Suprapubic skin (tissue), 4 donors: ENCODE results near the gene ITIH1. TPM values are rescaled to one million over a fixed set of nuclear protein-coding genes. Genes with fewer than 3 reads are reported as not detected.

ENCODE experiments used
- DNase-seq, 2 donors: peaks; one replicate each; pipeline ENCODE4 v3.0.0-alpha.2; 2019; ENCODE audit warnings: low spot score in 2 of 2
- H3K27ac ChIP-seq: fragments of 200-600 bp; sonication (generic); one replicate; pipeline ENCODE4 v1.5.1; 2019
- H3K27me3 ChIP-seq: fragments of 200-600 bp; sonication (generic); one replicate; pipeline ENCODE4 v1.5.1; 2019
- H3K36me3 ChIP-seq: fragments of 200-600 bp; sonication (generic); one replicate; pipeline ENCODE4 v1.5.1; 2019
- H3K4me1 ChIP-seq: fragments of 200-600 bp; sonication (generic); one replicate; pipeline ENCODE4 v1.5.1; 2019
- H3K4me3 ChIP-seq: fragments of 200-600 bp; sonication (generic); one replicate; pipeline ENCODE4 v1.5.1; 2019; ENCODE audit warnings: mild to moderate bottlenecking
- H3K9me3 ChIP-seq: fragments of 200-600 bp; sonication (generic); one replicate; pipeline ENCODE4 v1.5.1; 2019
- EP300 ChIP-seq: sonication (generic); formaldehyde crosslinking; IDR thresholded peaks from one replicate; pipeline ENCODE4 v1.6.1; 2017; ENCODE audit warnings: antibody characterized with exemption
- POLR2A ChIP-seq, 2 donors: fragments of 450-650 bp; IDR thresholded peaks; one replicate each; pipeline ENCODE4 v1.6.1; 2017; ENCODE audit warnings: antibody characterized with exemption in 2 of 2, mild to moderate bottlenecking in 2 of 2, moderate library complexity in 2 of 2
- POLR2AphosphoS5 ChIP-seq, 3 donors: sonication (generic); formaldehyde crosslinking; IDR thresholded peaks; one replicate each; pipeline ENCODE4 v1.6.1; 2017; ENCODE audit warnings: antibody characterized with exemption in 3 of 3
- WGBS: methylation state at CpG from one replicate; pipeline ENCODE4 v1.1.5; 2018; 5-methylcytosine and 5-hydroxymethylcytosine counted together
- total RNA-seq, 4 donors: library from RNA; depleted of rRNA; stranded (reverse); fragments of >200 nt; gene quantifications; one replicate each; pipeline ENCODE4 v1.1.0, GENCODE V29; 2016
- TF ChIP-seq, protein P1 (sequence below), 2 donors: fragments of 200-600 bp in 1 of 2; fragments of 450-650 bp in 1 of 2; sonication (generic) in 1 of 2; IDR thresholded peaks; one replicate each; pipeline ENCODE4 v1.5.1; 2016 to 2019; ENCODE audit warnings: antibody characterized with exemption in 2 of 2, mild to moderate bottlenecking in 1 of 2, moderate library complexity in 1 of 2

The ITIH1 gene
- total RNA-seq, 4 donors from 2014 or later = 1.5 TPM; not detected in 3

DNA sequence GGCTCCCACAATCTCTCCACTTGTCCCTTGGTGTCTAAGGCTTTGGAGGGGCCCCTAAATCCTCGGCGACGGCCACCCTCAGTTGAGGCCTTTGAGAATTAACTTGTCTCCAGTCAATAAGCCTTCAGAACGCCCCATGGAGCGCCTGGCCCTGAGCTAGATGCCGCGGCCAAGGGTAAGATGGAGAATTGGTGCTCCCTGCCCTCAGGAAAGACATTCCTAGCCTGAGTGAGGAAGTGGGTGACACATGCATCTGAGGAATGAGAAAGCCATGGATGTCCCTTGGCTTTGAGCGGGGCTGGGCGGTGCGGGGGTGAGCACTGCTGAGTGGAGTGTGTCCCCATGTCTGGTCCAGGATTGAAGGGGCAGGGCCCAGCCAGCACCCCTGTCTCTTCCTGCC is 39.8 kb downstream of the ITIH1 start:
- TF ChIP-seq POLR2A (IDR thresholded peaks at IDR 0.05) = no peak
- TF ChIP-seq, protein P1, sequence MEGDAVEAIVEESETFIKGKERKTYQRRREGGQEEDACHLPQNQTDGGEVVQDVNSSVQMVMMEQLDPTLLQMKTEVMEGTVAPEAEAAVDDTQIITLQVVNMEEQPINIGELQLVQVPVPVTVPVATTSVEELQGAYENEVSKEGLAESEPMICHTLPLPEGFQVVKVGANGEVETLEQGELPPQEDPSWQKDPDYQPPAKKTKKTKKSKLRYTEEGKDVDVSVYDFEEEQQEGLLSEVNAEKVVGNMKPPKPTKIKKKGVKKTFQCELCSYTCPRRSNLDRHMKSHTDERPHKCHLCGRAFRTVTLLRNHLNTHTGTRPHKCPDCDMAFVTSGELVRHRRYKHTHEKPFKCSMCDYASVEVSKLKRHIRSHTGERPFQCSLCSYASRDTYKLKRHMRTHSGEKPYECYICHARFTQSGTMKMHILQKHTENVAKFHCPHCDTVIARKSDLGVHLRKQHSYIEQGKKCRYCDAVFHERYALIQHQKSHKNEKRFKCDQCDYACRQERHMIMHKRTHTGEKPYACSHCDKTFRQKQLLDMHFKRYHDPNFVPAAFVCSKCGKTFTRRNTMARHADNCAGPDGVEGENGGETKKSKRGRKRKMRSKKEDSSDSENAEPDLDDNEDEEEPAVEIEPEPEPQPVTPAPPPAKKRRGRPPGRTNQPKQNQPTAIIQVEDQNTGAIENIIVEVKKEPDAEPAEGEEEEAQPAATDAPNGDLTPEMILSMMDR (IDR thresholded peaks at IDR 0.05) = no peak
- no peak for TF ChIP-seq EP300
- no peak for TF ChIP-seq POLR2AphosphoS5 (IDR thresholded peaks at IDR 0.05)
- 98% methylated on average over 10 of the region's 10 CpGs for WGBS
- Histone ChIP-seq H3K9me3 (no peaks in the 10 kb centered on the region), H3K36me3 (no peaks in the 10 kb centered on the region), H3K27ac (no peak overlapping the region), H3K4me1 (no peaks in the 10 kb centered on the region), H3K27me3 (no peaks in the 10 kb centered on the region), H3K4me3 (no peak overlapping the region)
- no peak for DNase-seq

DNA sequence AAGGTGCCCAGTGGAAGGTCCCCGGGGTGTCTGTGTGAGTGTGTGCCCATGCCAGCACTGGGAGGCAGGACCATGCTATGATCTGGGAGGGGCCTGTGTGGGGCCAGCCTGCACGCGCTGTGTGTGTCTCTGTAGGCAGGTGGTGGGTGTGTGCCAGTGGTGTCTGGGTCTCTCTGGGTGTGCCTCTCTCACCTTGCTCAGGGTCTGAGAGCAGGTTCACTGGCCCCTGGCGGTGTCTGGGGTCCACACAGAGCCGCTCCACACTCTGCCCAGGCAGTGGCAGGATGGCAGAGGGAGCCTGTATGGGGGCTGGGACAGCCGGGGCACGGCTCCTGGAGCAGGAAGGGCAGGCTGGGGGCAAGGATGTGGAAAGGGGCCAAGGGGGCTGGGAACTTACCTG is 40.5 kb downstream of the ITIH1 start:
- Histone ChIP-seq H3K27ac (no peak overlapping the region), H3K36me3 (peaks cover 3% of the 10 kb centered on the region), H3K9me3 (no peaks in the 10 kb centered on the region), H3K4me3 (no peak overlapping the region), H3K4me1 (no peaks in the 10 kb centered on the region), H3K27me3 (no peaks in the 10 kb centered on the region)
- TF ChIP-seq, protein P1 (IDR thresholded peaks at IDR 0.05) = no peak
- no peak for TF ChIP-seq EP300
- TF ChIP-seq POLR2A (IDR thresholded peaks at IDR 0.05) = no peak
- no peak for TF ChIP-seq POLR2AphosphoS5 (IDR thresholded peaks at IDR 0.05)
- 93% methylated on average over 4 of the region's 7 CpGs for WGBS
- no peak for DNase-seq

DNA sequence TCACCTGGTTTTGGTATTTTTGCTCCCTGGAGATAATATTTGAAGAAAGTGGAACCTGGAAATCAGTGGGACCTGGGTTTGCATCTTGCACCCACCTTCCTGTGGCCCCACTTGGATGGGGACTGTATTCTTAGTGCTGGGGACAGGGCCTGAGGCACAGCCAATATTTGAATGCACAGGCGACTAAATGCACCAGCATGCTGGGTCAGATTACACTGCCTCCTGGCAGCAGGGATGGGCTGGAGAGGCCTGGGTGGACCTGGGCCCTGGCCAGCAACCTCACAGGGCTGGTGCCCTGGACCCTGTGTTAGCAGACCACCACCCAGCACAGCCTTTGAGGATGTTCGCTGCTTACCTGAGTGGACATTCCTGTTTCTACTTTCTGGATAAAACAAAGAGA is 42.5 kb downstream of the ITIH1 start:
- Histone ChIP-seq H3K4me1 (no peaks in the 10 kb centered on the region), H3K4me3 (no peak overlapping the region), H3K9me3 (no peaks in the 10 kb centered on the region), H3K27ac (no peak overlapping the region), H3K27me3 (no peaks in the 10 kb centered on the region), H3K36me3 (peaks cover 14% of the 10 kb centered on the region)
- no peak for TF ChIP-seq EP300
- TF ChIP-seq POLR2AphosphoS5 (IDR thresholded peaks at IDR 0.05) = no peak
- TF ChIP-seq, protein P1 (IDR thresholded peaks at IDR 0.05) = no peak
- no peak for TF ChIP-seq POLR2A (IDR thresholded peaks at IDR 0.05)
- no peak for DNase-seq
- WGBS = 80% methylated on average over 2 of the region's 2 CpGs

DNA sequence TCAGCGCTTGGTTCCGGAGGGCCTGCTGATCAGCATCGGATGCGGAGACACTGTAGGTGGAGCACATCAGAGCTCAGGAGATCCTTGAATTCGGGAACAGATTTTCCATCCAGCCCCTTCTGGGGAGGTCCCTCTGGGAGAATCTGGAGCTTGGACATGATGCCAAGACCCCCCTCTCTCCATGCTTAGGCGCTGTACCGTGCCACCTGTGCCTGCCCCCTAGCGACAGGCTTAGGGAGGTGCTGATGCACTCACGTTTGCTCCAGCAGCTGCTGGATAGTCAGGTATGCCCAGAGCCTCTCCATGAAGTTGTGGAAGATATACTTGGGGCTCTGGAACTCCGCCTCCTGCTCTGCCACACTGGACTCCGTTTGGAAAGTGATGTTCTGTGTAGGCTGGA is 43.3 kb downstream of the ITIH1 start:
- Histone ChIP-seq H3K4me3 (no peak overlapping the region), H3K27me3 (no peaks in the 10 kb centered on the region), H3K4me1 (no peaks in the 10 kb centered on the region), H3K9me3 (no peaks in the 10 kb centered on the region), H3K27ac (no peak overlapping the region), H3K36me3 (peaks cover 14% of the 10 kb centered on the region)
- 61% methylated on average over 11 of the region's 11 CpGs for WGBS
- TF ChIP-seq, protein P1 (IDR thresholded peaks at IDR 0.05) = peak in 1 of 2 donors; percentile 55
- TF ChIP-seq POLR2A (IDR thresholded peaks at IDR 0.05) = no peak
- DNase-seq = no peak

DNA sequence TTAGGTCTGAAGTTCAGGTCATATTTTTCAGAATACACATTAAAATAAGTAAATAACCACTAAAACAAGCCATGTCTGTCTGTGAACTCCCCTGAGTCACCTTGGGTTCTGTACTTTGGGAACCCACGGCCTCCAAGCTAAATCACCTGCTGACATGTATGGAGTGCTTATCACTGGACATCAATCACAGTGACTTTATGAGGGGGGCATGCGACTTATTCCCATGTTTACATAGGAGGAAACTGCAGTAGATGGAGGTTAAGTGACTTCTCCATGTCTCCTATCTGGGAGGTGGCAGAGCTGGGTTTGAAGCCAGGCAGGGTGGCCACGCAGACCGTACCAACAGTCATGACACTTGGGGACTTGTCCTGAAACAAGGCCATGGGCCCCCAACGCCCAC is 45.0 kb downstream of the ITIH1 start:
- no peak for TF ChIP-seq POLR2A (IDR thresholded peaks at IDR 0.05)
- TF ChIP-seq, protein P1 (IDR thresholded peaks at IDR 0.05) = no peak
- H3K27ac ChIP-seq = no peak overlapping the region
- no peak overlapping the region for H3K4me3 ChIP-seq
- H3K27me3 ChIP-seq = no peaks in the 10 kb centered on the region
- no peaks in the 10 kb centered on the region for H3K9me3 ChIP-seq
- peaks cover 14% of the 10 kb centered on the region for H3K36me3 ChIP-seq
- no peaks in the 10 kb centered on the region for H3K4me1 ChIP-seq
- WGBS = 93% methylated on average over 5 of the region's 5 CpGs
- DNase-seq = no peak
